HFF-Myc (cell line): Measurements from ENCODE around the gene TXNDC5.

Experiments
- DNase-seq: peaks from one replicate; pipeline ENCODE4 v3.0.0-alpha.2; 2011; ENCODE audit warnings: low read depth; ENCODE audit errors: extremely low read depth
- H3K4me3 ChIP-seq: replicated peaks from 2 replicates; pipeline ENCODE4 v1.5.1; 2011; ENCODE audit warnings: low read depth, mild to moderate bottlenecking, control low read depth, low read length
- TF ChIP-seq, protein P1 (sequence below): IDR thresholded peaks from 2 replicates; pipeline ENCODE4 v1.5.1; 2012; ENCODE audit warnings: mild to moderate bottlenecking, low read depth, low read length, control low read depth; ENCODE audit errors: missing control alignments

The TXNDC5 gene

DNA sequence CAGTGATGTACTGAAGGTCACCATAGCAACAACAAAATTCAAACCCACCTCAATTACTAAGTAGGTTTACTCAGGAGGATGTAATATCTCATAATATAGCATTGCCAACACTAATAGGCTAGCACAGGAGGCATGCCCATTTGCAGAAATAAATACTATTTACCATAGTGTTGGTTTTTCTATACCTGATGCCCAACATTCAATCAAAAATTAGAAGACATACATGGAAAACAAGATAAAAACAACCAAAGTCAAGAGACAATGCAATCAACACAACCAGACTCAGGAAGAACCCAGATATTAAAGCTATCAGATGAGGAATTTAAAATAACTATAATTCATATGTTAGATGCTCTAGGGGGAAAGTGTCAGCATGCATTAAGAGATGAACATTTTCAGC is 14.3 kb upstream of the TXNDC5 start:
- H3K4me3 ChIP-seq, result no peak overlapping the region
- TF ChIP-seq, protein P1, sequence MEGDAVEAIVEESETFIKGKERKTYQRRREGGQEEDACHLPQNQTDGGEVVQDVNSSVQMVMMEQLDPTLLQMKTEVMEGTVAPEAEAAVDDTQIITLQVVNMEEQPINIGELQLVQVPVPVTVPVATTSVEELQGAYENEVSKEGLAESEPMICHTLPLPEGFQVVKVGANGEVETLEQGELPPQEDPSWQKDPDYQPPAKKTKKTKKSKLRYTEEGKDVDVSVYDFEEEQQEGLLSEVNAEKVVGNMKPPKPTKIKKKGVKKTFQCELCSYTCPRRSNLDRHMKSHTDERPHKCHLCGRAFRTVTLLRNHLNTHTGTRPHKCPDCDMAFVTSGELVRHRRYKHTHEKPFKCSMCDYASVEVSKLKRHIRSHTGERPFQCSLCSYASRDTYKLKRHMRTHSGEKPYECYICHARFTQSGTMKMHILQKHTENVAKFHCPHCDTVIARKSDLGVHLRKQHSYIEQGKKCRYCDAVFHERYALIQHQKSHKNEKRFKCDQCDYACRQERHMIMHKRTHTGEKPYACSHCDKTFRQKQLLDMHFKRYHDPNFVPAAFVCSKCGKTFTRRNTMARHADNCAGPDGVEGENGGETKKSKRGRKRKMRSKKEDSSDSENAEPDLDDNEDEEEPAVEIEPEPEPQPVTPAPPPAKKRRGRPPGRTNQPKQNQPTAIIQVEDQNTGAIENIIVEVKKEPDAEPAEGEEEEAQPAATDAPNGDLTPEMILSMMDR, result no peak
- no peak for DNase-seq

DNA sequence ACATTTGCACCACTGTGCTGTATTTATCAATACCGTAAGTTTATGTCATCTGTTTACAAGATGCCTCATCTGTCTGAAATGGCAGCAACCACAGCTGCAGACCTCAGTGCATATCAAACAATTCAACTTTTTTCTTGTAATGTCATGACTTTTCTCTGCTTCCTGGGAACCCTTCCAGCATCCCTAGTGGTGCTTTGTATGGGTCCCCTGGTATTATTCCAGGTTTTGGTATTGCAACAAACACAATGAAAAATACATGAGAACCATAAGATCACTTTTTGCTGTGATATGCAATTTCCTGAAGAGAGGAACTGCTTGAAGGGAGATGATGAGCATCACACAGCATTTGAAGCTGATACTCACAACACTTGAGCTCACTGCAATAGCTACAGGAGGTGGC is 12.0 kb upstream of the TXNDC5 start:
- TF ChIP-seq, protein P1, result no peak
- no peak for DNase-seq
- H3K4me3 ChIP-seq, result no peak overlapping the region

GRCh38 chr6:7921632-7922092 is 11.1 kb upstream of the TXNDC5 start:
- H3K4me3 ChIP-seq, result no peak overlapping the region
- TF ChIP-seq, protein P1, result no peak
- no peak for DNase-seq

- DNase-seq, result no peak
- TF ChIP-seq, protein P1, result no peak
- no peak overlapping the region for H3K4me3 ChIP-seq
These were observed 10.5 kb upstream of the TXNDC5 start for GRCh38 chr6:7921046-7921445.

DNA sequence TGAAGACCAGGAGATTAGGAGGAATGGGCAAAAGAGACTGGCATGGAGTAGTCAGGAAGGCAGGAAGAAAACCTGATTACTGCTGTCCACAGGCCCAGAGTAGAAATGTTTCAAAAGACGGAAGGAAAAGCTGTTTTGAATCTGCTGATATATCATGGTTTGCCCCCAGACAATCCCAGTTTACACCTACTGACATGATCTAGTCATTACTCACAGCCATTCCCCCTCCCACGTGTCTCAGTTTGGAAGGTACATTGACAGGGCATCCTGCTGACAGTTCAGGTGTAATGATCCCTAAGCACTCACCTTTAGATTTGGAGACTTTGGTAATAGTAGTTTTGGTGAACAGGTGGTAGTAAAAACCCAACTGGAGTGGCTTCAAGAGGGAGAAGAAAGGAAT is 9.8 kb upstream of the TXNDC5 start:
- TF ChIP-seq, protein P1, result no peak
- H3K4me3 ChIP-seq, result no peak overlapping the region
- no peak for DNase-seq

- DNase-seq, result peak; percentile 41
- no peak overlapping the region for H3K4me3 ChIP-seq
- TF ChIP-seq, protein P1, result no peak
These were observed 9.3 kb upstream of the TXNDC5 start for GRCh38 chr6:7919871-7920270.

GRCh38 chr6:7918403-7918802 is 7.8 kb upstream of the TXNDC5 start:
- no peak overlapping the region for H3K4me3 ChIP-seq
- no peak for DNase-seq
- TF ChIP-seq, protein P1, result no peak
